ENCODE measurements around the gene BCL10.

BCL10 gene

DNA sequence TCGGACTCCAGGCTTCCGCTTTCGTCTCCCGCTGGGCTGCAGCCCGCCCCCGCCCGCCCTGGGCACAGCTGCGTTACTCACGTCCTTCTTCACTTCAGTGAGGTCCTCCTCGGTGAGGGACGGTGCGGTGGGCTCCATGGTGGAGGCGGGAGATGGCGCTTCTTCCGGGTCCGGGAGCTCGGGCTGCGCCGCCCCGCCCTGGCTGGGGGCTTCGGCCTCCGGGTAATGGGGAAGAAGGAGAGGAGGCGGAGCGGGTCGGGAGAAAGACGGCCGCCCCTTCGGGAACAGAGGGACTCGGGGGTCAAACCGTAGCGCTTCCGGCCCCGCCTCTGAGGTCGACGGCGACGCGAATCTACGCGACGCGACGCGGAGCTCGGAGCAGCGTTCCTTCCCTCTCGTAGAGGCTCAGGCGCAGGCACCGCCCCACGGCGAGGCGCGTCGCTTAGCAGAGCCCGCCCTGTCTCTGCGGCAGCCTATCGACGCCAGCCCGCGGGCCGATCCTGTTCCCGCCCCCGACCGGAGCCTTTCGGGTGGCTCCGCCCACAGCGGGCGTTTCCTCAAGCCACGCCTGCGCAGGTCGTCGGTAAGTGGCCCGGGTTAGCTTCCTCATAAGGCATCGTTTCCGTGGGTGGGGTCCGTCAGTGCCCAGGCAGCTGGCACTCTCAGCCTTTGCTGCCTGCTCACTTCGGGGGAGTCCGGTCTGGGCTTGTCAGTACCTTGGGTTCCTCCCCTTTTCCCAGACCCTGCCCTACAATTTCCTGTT is at the start of gene BCL10:
Gene BCL10 (minus strand): TSS at position 418 of the 763 bp plus-strand sequence. CDS start 280 bp downstream, at position 138.
- DNase-seq = peak; percentile 98

DNA sequence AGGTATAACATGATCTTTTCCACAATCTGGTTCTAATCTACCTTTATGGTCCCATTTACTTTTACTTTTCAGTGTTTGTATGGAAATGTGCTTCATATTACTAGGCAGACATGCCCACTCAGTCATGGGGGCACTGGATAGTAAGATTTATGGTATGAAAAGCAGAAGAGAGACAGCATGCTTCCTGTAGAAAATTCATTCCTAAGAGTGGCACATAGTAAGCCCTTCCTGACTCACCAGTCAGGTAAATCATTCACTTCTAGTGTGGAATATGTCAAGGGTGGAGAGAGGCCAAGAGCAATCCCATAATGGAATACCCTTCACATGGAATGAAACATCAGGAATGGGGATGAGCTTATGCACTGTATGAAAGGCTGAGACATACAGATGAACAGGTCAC is 49.5 kb upstream of the BCL10 start:
- no peak for DNase-seq

DNA sequence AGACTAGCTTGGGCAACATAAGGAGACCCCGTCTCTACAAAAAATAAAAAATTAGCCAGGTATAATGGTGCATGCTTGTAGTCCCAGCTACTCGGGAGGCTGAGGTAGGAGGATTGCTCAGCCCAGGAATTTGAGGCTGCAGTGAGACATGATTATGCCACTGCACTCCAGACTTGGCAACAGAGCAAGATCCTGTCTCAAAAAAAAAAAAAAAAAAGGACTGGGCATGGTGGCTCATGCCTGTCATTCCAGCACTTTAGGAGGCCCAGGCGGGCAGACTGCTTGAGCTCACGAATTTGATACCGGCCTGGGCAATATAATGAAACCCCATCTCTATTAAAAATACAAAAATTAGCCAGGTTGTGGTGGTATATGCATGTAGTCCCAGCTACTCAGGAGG is 47.3 kb upstream of the BCL10 start:
- no peak for DNase-seq

DNA sequence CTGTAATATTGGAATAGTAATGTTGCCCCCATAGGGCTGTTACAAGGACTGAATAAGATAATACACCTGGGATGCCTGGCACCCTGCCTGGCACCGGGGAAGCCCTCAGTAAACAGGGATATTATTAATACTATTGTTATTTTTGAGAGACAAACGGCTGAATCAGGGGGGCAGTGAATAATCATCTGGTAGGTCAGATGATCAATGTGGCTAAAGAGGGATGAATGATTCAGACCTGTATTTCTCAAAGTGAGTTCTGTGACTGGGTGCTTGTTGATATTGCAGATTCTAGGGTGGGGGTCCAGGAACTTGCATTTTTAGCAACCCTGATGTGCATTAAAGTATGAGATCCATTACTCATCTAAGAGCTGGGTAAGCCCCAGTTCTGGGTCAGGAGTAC is 46.2 kb upstream of the BCL10 start:
- DNase-seq = no peak

DNA sequence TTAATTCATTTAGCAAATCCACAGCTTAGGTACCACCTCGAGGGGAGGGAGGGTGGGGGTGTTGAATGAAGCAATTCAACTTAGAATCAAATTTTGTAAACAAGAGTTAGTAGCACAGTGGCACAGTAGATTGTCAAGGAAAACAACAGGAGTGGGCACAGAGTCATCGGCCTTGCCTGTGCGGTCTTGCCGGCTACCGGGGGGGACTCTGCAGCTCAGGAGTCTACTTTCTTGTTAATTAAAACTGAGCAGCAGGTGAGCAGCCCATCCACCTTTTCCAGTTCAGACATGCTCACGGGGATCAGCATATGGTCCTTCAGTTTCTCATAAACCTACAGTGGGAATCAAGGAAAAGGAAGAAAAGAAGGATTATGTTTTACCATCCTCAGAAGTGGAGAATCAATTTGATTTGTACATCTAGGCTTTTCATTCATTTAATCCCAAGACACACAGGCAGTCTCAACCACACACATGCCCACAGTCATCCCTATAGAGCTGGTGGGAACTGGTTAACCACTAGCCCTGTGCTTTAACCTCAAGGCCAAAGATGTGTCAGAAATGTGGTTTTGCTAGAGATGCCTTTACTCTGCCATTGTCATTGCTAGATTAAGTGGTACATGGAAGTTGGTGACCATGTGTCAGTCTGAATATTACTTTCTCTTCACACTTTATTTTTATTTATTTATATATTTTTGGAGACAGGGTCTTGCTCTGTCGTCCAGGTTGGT is 45.0 kb upstream of the BCL10 start:
- peak; percentile 86 for DNase-seq

DNA sequence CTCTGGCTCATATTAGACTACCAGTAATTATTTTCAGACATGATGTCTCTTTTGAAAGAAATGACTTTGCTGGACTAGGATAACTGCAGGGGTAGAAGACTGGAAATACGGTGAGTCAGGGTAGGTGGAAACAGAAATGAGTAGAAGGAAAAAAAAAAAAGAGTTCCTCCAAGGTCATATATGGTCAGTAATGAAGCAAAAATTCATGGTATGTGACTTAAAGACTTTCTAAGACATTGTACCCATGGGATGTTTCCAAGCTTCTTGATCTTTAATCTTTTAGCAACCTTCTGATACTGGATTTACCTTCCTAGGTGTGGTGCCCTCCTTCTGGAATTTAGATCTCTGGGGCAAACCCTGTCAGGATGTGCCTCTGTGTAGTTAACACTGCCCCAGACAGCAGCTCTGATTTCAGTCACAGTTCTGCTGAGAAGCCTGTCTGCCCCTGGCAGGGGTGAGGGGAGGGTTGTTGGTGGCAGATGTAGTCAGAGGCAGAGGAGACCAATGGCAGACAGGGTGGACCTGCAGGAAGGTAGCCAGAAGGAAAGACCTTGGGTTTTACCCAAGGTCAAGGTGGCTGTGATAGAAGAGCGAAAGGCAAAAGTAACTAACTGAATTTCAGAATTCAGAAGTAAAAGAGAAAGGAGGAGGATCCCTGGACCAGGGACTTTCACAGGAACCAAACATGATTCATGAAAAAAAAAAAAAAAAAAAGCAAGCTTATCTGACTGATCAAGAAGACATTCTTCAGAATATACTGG is 44.1 kb upstream of the BCL10 start:
- no peak for DNase-seq

DNA sequence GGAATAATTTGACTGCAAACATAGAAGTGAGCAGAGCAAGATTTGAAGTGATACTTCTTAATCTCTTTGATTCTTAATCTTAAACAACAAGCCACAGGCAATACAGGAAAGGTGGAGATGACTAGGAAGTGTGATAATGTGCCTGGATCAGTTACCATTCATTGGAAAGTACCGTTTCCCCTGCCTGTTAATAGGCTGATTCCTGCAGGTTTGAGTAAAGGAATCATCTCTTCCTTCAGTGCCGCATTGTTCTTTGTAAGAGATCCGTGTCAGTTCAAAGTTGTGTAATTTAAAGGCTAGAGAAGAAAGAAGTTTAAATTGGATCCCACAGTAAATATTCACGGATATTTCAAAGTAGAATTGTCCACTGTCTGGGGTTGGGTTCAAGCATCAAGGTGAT is 43.5 kb upstream of the BCL10 start:
- no peak for DNase-seq

DNA sequence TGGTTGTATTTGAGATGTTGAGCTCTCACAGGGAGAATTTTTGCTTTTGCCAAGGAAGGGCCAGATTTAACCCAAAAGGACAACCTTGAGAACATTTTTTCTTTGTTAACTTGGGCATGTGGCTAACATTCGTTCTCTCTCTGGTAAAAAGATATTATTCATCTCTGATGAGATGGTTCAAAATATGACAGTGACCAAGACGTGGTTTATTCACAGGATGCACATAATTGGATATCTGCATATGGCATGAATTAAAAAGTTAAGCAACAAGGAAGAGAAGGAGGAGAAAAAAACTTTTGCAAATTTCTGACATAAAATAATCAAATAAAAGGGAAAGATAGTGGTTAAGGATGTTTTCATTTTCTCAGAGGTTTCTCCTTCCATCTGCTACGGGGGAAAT is 43.1 kb upstream of the BCL10 start:
- no peak for DNase-seq

DNA sequence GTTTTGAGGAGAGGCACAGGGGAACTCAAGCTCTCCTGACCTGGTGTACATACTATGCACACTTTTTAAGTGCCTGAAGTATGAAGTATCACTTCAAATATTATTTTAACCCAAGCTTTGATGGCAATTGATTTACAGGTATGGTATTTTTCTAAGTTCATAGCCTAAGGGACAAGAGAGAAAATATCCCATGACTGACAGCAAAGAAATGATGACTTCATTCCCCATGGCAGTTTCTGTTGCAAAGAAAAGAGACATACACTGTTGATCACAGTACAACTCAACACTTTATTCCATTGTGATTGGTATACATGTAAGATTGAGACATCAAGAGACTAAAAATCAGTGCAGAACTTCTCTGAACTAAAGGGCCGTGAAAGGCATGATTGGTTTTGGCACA is 41.8 kb upstream of the BCL10 start:
- no peak for DNase-seq

DNA sequence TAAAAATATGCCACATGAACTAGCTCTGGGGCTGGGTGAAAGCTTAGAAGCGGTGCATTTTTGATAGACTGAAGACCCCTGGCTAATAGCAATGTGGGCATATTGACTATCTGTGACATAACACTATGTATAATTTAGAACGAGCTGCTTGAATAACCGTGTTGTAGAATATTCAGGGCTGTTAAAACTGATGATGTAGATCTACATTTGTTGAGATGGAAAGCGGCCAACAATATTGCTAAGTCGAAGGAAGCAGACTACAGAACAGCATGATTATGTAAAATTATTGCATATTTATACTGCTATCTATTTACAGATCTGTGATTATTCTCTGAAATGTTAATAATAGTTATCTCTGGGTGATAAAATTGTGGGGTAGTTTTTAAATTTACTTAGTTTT is 41.1 kb upstream of the BCL10 start:
- DNase-seq = no peak

DNA sequence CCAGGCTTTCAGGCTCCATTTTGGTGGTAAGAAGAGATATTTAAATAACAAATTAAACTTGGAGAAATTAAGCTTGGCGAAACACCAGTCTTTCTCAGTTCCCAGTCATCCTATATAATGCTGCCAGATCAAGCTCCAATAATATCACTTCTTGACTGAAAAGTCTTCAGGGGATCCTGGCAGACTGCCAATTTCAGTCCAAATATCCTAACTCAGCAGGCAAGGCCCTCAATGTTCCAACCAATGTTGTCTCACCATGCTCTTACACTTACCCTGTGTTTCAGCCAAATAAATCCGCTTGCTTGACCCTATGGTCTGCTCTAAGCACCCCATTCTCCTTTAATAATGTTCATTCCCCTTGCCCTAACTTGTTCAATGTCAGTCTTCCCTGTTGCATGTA is 39.9 kb upstream of the BCL10 start:
- no peak for DNase-seq

DNA sequence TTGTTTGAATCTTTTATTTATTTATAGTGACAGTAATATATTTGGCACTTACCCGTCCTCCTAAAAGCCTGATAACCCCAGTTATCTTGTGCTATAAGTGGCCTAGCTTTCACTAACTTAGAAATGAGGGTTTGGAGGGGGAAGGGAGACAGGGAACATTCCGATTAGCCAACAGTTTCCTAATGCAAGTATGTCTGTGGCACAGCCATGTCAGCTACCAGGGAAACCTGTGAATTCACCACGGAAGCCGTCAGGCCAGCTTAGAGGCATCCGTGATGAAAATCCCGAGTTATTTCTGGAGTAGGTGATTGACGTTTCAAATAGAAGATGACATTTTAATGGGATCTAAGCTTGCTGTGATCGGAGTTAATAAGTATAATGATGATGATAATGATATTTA is 39.4 kb upstream of the BCL10 start:
- no peak for DNase-seq

DNA sequence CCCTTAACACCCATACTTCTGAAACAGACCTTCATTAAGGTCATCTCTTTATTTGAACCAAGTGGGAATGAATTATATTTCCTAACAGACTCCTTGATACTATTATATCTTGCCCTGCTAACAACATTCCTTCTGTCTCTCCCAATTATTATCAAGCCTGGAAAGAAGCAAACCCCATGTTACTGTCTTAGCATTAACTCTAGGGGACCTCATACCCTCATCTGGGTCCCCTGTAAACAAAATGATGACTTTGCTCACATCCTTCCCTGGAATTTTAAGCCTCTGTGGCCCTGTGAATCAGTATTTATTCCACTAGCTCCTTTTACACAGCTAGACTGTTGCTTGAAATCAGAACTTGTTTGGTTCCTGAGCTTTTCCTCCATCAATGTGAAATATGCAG is 38.3 kb upstream of the BCL10 start:
- DNase-seq = no peak

DNA sequence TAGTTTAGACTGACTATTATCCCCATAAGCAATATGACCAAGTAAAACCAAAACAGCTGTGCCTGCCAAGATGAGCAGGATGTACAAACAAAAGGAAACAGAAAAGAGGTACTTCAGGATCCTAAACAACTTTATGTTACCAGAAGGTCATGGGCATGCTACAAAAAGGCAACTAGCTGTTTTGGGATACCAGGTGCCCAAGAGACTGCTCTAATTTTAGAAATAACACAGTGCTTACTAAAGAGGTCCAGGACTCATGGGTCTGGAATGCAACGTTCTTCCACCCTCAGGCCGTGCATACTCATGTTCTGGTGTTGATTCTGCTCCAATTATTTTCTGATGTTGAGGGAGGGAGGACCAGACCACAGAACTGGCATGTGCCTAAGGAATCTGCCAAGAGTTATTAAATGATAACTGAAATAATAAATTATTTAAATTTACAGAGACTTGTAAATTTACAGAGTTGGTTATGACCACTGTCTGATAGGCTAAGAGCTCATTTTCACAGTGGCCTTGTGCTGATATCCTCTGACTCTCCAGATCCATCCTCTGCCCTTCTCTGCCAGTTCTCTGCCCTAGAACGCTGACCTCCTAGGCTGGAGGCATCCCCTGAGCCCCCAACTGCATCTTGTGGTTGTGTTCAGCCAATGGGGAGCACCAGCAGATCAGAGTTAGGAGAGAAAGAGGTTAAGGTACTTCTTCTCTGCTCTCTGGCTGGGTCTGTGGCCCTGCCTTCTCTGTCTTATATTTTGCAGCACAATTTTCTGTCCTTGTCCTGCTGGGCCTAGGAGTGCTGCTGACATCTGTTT is 37.7 kb upstream of the BCL10 start:
- no peak for DNase-seq

DNA sequence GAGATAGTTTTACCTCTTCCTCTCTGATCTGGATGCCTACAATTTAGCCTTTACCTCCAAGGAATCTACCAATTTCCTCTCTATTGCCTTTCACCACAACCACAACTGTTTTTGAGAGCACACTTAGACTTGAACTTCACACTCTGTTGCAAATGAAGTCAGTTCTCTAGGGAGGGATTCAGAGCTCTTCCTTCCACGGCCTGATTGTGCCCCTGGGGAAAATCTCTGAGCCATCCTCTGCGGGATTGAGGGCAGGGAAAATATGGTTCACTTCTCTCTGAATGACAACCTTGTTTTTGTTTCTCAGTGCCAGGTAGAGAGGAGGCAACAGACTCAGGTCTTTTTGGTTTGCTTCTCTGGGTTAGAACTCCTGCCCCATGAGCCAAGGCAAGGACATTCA is 35.4 kb upstream of the BCL10 start:
- DNase-seq = no peak

DNA sequence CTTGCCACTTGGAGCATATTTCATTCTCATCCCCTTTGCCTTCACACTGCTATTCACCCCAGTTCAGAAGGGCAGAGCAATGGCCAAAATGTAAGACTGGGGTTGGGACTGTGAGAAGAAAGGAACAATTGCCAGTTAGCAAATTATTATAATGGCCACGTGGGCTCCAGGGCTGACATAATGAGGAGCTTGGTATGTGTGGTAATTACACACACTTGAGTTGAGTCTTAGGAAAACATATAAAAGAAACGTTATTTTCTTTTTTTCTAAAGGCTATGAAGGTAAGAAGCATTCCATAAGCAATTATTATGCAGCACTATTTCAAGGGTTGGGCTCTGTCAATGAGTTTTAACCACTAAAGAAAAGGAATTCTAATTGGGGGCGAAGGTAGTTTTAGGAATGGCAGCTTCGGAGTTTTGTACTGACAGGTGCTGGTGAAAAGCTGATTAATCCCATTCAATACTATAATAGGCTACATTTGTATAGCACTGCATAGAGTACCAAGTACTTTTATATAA is 32.5 kb upstream of the BCL10 start:
- no peak for DNase-seq

DNA sequence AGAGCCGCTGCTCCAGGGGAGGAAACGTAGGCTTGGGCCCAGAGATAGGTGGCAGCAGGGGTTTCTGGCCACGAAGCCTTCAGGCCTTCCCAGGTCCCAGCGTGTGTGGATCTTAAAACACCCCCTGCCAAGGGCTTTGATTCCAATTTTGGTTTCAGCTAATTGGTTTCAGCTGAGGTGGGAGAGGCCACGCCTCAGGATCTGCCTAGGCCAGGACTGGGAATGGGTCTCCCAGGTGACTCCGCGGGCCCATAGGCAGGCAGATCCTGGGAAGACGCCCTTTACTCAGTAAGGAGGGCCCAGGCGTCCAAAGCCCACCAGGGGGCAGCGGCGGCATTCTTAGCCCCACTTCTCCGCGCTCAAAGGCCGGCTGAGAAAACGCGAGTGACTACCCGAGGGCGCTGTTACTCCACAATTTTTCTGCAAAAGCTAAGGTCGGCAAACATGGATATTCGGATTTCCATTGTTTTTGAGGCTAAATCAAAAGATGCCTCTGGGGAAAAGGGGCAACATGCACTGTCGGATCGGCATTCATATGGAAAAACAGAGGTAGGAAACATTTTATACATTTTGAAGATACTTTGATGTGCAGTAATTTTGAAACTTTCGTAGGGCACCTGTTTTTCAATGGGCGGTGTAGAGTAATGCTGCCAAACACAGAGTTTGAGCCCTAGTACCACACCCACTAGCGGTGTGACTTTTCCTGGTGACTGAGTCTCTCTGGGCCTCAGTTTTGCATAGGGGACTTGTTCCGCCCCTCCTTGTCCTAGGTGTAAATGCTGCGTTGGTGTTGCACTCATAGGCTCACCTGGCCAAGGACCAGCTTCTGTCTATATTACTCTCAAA is 31.8 kb upstream of the BCL10 start:
- DNase-seq = peak; percentile 50

DNA sequence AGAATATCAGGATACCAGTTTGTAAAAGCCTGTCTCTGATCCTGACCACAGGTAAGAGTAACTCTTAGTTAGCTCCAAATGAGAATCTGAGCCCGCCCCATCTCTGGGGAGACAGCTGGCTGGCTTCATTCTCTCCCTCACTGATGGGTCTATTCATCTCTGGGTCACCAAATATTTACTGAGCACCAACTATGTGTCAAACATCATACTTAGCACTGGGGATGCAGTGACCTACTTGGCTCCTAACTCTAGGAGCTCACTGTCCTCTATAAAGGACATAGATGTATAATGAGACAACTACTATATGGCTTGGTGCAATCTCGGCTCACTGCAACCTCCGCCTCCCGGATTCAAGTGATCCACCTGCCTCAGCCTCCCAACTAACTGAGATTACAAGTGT is 29.8 kb upstream of the BCL10 start:
- no peak for DNase-seq

DNA sequence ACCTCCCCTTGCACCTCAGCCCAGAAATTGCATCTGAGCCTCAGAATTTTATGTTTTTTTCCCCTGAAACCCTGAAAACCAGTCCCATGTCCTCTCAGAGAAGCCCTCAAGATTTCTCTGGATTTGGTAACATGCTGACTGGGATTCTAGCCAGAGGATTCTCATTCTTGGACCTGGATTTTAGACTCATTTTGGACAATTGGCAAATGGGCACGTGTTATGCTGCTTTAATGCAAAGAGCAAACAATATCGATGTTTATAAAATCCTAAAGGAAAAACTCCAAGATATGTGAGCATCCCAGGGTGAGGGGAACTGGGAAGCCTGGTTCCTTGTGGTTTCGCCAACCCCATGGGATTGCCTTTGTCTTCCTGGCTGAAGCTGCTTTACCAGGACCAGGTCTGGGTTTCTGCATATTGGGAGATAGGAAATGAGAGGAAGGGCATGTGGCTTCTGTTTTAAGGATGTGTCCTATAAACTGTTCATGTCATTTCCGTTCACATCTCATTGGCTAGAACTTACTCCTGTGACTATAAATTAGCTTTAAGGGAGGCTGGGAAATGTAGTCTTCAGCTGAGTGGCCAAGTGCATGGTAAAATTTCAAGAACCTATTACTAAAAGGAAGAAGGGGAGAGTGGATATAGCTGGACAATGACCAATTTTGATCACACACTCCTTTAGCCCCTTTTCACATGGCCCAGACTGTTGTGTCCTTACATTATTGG is 27.2 kb upstream of the BCL10 start:
- peak; percentile 59 for DNase-seq

DNA sequence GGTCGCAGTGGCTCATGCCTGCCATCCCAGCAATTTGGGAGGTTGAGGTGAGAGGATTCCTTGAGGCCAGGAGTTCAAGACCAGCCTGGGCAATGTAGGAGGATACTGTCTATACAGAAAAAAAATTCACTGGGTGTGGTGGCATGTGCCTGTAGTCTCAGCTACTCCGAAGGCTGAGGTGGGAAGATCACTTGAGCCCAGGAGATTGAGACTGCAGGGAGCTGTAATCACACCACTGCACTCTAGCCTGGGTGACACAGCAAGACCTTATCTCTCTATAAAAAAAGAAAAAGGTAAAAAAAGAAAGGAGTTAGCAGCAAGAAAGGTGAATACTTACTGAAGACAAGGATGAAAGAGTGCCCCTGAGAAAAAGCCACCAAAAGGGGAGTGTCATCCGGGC is 23.7 kb upstream of the BCL10 start:
- no peak for DNase-seq

Measured in MV-4-11 (cell line).